Measurements from ENCODE around the gene UGT1A6. TPM values are rescaled to one million over a fixed set of nuclear protein-coding genes. Genes with fewer than 3 reads are reported as not detected.

Gene UGT1A6
- total RNA-seq, 2 donors from 2014 or later: not detected

DNA sequence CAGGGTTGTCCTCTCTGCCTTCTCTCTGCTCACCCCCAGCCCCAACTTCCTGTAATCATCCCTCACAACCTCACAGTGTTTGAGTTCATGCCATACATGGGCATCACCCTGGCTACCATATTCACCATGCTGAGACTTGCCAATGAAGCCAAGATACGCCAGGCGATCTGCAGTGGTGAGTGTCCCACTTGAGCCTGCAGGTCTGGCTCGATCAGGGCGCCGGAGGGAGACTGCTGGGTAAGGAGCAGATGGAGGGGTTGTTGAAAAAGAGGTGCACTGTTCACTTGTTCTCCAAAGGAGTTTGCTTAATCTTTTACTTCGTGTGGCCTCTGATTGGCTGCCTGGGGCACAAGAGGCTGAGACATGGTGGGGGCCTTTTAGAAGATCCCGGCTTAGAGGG is 100.0 kb downstream of the UGT1A6 start:
- intact Hi-C loops (cut with DNase I): no loop called here
- ATAC-seq: no peak

DNA sequence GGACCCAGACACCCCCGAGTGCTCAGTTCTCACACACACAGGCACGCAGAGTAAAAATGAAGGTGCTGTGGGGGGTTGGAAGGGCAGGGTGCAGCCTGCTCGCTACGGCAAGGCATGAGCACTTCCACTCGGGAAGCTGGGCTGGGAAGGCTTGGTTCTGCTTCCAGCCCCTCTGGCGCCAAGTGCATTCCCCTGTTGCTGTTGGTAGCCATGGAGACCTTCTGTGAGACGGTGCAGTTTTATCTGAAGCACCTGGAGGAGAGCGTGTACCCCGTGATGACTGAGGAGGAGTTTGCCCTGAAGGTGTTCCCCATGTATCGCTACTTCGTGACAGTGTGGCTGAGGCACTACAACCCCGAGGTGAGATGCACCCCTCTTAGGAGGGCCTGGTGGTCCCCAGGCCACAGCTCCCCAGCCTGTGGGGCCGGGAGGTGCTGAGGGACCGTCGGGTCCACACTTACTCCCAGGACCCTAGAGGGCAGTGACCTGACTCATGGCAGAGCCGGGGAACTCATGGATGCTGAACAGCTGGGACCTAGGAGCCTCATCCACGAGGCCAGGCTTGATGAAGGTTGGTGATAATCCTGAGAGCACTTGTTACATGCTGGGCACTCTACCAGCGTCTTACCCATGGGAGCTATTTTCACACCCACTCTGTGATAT is 100.9 kb downstream of the UGT1A6 start:
- no peak for DNase-seq
- intact Hi-C loops (cut with DNase I): no loop called here
- ATAC-seq: peak in 1 of 2 donors; percentile 23

More for the DNA sequence above, 100.0 kb downstream of the UGT1A6 start:
- DNase-seq: no peak

DNA sequence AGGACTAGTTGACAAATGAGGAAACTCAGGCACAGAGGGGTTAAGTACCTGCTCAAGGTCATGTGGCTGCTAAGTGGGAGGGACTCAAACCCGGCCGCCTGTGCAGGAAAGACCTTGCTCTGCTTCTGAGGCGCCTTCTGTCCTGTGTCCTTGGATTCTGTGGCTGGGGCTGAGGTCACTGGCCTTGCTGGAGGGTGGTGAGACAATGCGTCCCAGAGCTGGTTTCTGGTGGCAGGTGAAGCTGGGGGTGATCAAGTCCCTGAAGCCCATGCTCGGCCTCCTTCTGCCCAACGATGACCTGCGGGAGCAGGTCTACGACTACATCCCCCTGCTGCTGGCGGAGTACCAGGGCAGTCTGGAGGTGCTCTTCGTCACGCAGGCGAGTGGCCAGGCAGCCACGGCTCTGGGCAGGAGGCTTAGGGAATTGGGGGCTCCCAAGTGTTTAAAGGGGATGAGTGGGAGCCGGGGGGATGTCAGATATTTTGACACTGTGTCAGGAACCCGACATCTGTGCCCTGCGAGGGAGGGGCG is 101.5 kb downstream of the UGT1A6 start:
- intact Hi-C loops (cut with DNase I): no loop called here

DNA sequence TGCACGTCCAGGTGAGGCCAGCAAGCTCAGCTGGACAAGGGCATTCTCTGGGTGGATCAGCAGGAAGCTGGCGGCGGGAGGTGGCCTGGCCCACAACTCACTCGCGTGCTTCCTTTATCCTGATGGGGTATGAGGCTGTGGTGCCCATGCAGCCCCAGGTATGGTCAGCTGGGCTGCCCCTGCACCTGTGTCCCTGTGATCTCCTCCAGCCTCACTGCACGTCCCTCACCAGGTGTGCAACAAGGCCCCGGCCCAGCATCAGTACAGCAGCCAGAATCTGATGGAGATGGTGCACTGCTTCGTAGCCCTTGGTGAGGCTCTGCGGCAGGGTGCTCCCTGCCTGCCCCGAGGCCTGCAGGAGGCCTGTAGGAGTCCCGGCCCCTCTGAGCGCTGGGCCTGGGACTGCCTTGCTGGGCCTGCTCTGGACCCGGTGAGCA is 103.1 kb downstream of the UGT1A6 start:
- intact Hi-C loops (cut with DNase I): no loop called here
- no peak for DNase-seq
- ATAC-seq: no peak

More for the DNA sequence above, 101.5 kb downstream of the UGT1A6 start:
- no peak for DNase-seq
- no peak for ATAC-seq

DNA sequence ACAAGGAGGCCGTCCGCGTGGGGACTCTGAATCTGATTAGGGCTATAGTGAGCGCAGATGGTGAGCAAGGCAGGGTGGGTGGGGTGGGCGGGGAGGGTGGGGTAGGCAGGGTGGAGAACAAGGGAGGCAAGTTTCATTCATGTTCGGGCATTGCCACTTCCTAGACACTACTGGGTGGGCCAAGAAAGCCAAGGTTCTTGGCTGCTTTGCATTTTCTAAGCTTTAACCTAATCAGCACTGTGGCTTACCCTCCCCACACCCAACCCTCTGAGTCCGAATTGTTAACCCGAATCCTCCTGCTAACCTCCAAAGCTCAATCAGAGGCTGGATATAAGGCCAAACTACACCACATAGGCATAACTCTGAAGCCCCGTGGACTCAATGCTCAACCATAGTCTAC is 103.6 kb downstream of the UGT1A6 start:
- intact Hi-C loops (cut with DNase I): no loop called here
- no peak for ATAC-seq
- no peak for DNase-seq

DNA sequence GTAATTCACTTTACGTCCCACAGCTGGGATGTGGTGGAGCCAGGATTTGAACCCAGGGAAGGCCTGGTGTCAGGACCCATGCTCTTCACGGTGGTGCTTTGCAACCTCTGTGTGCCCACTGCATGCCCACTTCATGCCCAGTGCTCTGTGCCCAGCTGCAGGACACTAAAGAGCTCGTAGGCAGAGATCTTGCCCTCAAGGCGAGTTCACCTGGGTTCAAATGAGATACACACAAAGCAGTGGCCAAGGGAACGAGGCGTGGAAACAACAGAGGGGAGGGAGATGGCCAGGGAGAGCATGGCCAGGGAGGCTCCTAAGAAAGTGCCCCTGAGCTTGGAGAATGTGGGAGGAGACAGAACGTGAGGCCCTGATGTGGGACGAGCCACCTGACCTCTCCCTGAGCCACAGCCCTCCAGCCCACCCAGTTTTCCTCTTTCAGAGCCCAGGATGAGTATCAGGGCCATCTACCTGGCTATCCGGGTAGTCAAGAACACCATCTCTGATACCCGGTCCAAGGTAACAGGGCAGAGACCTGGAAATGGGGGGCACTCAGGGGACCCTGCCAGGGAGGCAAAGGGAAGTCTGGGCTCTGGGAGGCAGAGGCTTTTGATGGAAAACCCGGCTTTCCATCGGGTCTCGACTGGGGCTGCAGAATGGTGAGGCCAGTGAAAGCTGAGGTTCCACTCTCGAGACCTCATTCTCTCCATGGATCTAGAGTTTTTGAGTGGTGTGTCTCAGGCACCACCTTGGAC is 105.8 kb downstream of the UGT1A6 start:
- DNase-seq: no peak
- intact Hi-C loops (cut with DNase I): no loop called here
- ATAC-seq: no peak

DNA sequence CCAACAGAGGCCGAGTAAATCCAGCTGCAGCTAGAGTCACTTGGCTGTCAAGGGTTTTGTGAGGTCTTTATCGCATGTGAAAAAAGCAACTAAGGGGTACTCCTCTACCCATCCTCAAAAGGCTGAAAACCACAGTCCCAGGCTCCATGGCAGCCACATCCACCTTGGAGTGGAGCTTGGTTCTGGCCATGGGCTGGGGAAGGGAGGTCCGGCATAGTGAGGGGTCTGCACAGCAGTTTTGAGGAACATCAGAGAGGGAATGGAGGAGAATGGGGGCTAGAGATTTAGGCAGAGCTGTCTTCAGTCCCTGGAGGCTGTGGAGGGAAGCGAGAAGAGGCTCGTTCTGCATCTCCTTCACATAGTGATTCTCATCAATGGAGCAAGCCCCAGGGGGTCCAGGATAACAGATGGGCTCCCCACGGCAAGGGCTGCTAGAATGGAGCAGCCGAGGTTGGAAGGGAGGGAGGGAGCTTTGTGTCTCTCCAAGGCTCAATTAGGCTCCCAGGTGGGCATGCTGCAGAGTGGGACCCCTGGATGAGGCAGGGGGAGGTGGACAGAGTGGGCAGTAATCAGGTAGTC is 106.5 kb downstream of the UGT1A6 start:
- DNase-seq (no peak), ATAC-seq (no peak)
- intact Hi-C loops (cut with DNase I): no loop called here

DNA sequence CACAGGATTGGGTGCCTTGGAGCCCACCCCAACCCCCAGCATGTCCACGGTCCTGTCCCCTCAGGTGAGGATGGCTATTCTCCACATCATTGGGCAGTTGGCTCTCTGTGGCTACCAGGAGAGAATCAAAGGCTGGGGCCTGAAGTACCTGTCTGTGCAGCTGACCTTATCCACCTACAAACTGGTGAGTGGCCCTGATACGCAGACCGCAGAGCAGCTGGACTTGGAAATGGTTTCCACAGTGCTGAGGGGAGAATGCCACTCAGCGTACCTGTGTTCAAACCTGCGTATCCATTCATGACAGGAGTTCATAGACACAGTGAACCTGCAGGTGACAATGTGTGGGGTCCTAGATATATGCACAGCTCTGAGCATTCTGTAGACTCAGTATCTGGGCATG is 107.0 kb downstream of the UGT1A6 start:
- DNase-seq (no peak), ATAC-seq (no peak)
- intact Hi-C loops (cut with DNase I): no loop called here

DNA sequence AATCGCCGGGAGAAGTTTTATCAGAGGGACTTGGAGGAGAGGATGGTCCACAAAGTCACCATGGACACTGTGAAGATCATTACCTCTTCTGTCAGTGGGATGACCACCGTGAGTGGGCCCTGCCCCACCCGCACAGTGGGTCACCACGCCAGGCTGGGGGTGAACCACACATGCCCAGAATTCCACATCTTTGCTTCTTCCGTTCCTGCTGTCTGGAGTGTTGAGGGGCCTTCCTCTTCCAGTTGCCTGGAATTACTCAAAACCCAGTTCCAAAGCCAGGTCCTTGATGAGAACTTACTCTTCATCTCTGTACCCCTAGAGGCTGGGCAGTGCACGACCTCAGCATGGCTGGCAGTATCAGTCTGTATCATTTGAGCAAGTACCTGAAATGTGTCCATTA is 107.5 kb downstream of the UGT1A6 start:
- ATAC-seq (no peak), DNase-seq (no peak)
- intact Hi-C loops (cut with DNase I): no loop called here

DNA sequence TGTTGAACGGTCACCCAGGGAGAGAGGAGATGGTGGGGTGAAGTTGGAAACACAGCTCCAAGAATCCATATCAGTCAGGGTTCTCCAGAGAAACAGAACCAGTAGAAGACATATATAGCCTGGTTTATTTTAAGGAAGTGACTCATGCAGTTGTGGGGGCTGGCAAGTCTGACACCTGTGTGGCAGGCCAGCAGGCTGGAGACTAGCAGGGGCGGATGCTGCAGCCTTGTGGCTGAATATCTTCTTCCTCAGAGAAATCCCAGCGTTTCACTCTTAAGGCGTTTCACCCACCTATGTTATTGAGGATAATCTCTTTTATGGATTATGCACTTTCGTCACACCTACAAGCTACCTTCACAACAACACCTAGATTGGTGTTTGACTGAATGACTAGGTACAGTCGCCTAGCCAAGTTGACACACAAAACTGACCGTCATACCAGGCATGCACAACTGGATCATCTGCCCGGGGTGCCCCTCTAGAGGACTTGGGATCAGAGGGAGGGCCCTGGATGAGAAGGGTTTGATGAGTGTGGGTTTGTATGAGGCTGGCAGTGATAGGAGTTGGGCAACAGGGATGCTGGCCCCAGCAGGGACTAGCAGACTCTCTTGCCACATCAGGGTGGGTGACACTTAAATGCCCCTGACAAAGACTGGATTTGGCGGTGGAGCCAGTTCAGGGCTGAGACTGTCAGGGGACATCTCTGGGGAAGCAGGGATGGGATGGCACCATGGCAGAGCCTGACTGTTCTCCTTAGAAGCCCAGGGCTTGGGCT is 108.9 kb downstream of the UGT1A6 start:
- DNase-seq: no peak
- intact Hi-C loops (cut with DNase I): no loop called here
- ATAC-seq: no peak

DNA sequence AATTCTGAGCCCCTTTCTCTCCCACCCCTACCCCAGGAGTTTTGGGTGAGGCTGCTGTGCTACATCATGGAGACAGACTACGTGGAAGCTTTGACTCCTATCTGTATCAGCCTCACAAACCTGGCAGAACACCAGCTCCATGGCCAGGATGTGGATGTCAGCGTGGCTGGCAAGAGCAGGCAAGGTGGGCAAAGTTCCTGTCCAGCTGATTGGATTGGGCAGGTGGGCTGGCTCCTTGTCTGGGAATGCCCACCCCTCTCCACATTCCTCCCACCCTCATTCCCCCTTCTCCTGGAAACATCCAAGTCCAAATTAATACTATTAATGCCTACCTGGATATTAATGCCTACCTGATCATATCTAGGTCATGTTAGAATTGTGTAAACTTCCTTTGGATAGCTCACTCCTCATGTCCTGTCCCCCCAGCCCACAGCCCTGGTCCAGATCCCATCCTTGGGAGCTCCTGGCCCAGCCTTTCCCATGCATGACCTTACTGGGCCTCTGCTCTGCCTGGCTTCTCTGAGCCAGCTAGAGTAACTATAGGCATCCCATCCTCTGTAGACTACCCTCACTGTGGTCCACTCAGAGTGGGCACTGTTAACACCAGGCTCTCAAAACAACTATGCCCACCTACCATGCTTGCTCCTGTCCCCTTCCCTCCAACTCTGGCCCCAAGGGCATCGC is 109.6 kb downstream of the UGT1A6 start:
- ATAC-seq (no peak), DNase-seq (no peak)
- intact Hi-C loops (cut with DNase I): no loop called here

DNA sequence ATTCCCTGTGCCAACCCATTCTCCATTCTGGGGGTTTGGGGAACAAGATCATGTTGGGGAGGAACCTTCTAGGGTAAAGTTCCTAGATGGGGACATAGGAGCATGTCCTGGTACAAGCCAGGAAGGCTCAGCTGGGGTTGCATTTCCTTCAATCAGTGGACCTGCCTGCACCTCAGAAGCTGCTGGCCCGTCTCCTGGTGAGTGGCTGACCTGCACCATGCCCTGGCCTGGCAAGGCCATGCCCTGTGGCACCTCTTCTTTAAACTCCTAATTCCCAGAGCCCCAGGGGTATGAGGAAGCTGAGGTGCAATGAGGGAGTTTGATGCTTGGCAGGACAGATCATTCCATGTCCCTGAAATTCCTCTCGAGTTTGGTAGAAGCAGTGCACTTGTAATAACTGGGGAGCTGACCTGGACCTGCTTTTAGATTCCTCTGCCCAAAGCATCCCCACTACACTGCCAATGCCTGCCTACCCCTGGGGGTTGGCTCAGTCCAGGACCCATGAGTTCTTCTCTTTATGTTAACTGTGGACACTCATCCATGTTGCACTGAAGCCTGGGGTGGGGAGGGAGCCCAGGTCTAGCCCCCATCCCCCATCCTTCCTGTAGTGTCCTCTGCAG is 110.7 kb downstream of the UGT1A6 start:
- no peak for DNase-seq
- ATAC-seq: no peak
- intact Hi-C loops (cut with DNase I): no loop called here

DNA sequence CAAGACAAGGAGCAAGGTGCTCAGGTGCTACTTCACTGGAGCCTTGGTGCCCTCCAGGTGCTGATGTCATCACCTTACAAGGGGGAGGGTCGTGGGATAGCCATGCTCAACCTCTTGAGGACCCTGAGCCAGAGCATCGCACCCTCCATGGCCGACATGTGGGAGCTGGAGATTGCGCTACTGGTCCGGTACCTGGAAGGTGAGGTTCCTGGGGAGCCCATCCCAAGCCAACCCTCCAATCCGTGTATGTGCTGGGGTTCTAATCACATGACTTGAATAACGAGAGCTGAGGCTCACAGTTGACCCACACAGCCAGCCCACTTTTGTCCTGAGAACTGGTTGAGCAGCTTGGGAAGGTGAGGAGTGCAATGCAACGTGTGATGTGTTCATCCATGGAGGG is 111.3 kb downstream of the UGT1A6 start:
- intact Hi-C loops (cut with DNase I): no loop called here
- DNase-seq (no peak), ATAC-seq (no peak)

DNA sequence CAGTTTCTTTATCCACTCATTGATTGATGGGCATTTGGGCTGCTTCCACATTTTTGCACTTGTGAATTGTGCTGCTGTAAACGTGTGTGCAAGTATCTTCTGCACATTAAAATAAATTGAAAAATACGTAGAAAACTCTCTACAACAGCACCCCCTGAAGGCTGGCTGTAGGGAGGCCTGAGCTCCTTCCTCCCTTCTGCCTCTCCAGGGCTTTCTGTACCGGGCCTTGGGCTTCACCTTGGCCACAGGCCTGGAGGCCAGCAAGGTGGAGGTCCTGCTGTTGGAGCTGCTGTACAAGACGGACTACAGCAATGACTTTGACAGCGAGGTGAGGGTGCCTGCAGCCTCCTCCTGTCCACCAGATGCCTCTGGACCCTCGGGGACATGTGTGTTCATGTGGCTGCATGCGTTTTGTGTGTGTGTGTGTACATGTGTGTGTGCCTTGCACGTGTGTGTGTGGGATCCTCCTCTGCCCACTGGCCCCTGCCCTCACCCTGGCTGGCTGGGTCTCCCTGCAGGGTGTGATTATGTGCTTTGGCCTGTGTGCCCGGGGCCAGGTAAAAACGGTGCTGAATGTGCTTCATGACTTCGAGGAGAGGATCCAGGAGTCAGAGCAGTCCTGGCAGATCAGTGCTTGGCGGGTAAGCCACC is 114.7 kb downstream of the UGT1A6 start:
- ATAC-seq (no peak), DNase-seq (no peak)
- intact Hi-C loops (cut with DNase I): no loop called here

DNA sequence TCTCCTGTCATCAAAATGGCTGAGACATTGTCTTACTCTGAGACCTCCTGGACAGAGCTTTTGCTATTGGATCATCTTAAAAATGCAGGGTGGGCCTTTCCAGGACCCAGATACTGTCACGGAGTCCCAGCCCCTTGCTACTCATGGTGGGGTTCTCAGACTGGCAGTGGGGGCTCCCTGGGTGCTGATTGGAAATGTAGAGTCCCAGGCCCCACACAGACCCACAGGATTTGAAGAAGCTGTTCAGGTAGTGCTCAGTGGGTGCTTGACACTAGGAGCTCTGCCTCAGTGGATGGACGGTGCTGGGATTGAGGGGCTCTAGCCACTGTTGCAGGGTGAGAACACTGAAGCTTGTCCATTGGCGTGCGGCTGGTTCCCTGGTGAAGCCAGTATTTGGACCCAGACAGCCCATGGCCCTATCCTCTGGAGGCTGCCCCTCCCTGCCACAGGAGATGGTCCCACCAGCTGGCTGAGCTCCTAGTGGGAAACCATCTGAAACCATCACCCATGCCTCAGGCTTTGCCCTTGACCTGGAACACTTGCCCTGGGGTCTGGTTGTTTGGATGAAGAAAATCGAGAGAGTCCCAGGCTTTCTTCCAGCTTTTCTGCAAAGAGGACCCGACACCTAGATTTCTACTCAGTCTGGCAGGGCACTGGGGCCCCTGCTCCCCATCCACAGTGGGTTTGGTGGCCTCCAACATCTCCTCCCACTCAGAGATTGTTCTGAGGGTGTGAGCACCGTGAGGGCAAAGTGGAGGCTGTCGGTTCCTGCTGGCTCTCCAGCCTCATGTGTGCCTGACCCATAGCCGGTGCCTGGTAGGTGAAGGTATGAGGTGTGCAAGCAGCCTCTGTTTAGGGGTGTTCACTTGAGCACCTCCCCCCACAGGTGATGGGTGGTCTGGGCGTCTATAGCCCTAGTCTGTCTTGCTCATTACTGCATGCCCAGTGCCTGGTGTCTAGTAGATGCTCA is 115.6 kb downstream of the UGT1A6 start:
- intact Hi-C loops (cut with DNase I): no loop called here
- ATAC-seq (no peak), DNase-seq (no peak)

DNA sequence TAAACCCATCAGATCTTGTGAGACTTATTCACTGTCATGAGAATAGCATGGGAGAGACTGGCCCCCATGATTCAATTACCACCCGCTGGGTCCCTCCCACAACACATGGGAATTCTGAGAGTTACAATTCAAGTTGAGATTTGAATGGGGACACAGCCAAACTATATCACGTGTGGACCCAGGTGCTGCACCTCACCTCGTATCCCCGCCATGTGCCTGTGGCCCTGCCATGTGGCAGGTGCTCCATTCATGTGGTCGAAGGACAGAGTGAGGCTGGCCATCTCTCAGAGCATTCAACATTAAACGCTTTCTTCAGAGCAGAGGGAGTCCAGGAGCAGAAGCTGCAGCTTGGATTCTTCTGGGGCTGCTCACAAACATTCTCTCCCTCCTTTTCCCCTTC is 117.7 kb downstream of the UGT1A6 start:
- intact Hi-C loops (cut with DNase I): no loop called here
- ATAC-seq: no peak
- no peak for DNase-seq

DNA sequence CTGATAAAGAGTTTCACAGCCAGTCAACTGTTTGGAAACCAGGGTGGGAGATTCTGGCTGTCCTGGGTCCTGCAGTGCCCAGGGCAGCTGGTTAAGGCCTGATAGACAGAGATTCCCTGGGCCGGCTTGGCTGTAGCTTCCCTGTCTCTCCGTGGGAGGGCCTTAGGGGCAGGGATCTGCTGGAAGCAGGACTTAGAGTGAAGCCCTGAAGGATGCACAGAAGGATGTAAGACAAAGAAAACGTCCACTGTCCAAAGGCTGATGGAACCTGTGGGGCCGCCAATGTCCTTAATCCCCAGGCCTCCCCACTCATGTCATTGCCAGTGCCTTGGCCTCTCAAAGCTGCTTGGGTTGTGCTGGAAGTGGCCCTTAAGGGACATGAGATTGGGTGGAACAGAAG is 118.4 kb downstream of the UGT1A6 start:
- intact Hi-C loops (cut with DNase I): no loop called here
- DNase-seq (no peak), ATAC-seq (no peak)
